Osteocyte (in vitro differentiated cells): ENCODE results near the gene DRC3. TPM values are rescaled to one million over a fixed set of nuclear protein-coding genes. Genes with fewer than 3 reads are reported as not detected.
A peak's percentile ranks its signal among the peaks of the same experiment; 100 is the strongest.

Experiments used
- DNase-seq: peaks from one replicate; pipeline ENCODE4 v3.0.0; 2021; ENCODE audit warnings: mixed read lengths; ENCODE audit not compliant: unreplicated experiment; ENCODE audit errors: extremely low spot score
- H3K27ac Mint-ChIP-seq: one replicate; pipeline ENCODE4 v1.8.0; 2021; ENCODE audit warnings: mild to moderate bottlenecking, mixed read lengths; ENCODE audit not compliant: unreplicated experiment
- H3K27me3 Mint-ChIP-seq: one replicate; pipeline ENCODE4 v1.8.0; 2021; ENCODE audit warnings: mixed read lengths; ENCODE audit not compliant: unreplicated experiment
- H3K36me3 Mint-ChIP-seq: one replicate; pipeline ENCODE4 v1.8.0; 2021; ENCODE audit warnings: mixed read lengths; ENCODE audit not compliant: unreplicated experiment
- H3K4me1 Mint-ChIP-seq: one replicate; pipeline ENCODE4 v1.8.0; 2021; ENCODE audit warnings: mixed read lengths; ENCODE audit not compliant: unreplicated experiment
- H3K4me3 Mint-ChIP-seq: one replicate; pipeline ENCODE4 v1.8.0; 2021; ENCODE audit warnings: mild to moderate bottlenecking, moderate library complexity, mixed read lengths; ENCODE audit not compliant: unreplicated experiment
- H3K9me3 Mint-ChIP-seq: one replicate; pipeline ENCODE4 v1.8.0; 2021; ENCODE audit warnings: mixed read lengths; ENCODE audit not compliant: unreplicated experiment
- CTCF ChIP-seq: fragments of 200-600 bp; sonication (generic); IDR thresholded peaks from 2 replicates; pipeline ENCODE4 v1.5.0; 2021; ENCODE audit warnings: antibody characterized with exemption, mild to moderate bottlenecking, moderate library complexity
- total RNA-seq: library from RNA; stranded (reverse); gene quantifications from 2 replicates; pipeline ENCODE4 v1.2.1, GENCODE V29; 2021

DRC3 gene
- total RNA-seq, 1 donor from 2014 or later, result 2.1 TPM

- TF ChIP-seq CTCF, result no peak
Measured at GRCh38 chr17:18004884-18005305, 32.2 kb downstream of the DRC3 start.

GRCh38 chr17:18005496-18005895 lies 32.8 kb downstream of the DRC3 start:
- Mint-ChIP-seq H3K4me1 (peaks cover 3% of the 10 kb centered on the region), H3K9me3 (peaks cover 5% of the 10 kb centered on the region), H3K36me3 (peaks cover 9% of the 10 kb centered on the region), H3K27ac (no peak overlapping the region), H3K4me3 (no peak overlapping the region), H3K27me3 (no peaks in the 10 kb centered on the region)
- DNase-seq, result no peak
- no peak for TF ChIP-seq CTCF

More at GRCh38 chr17:18004884-18005305, 32.2 kb downstream of the DRC3 start:
- no peaks in the 10 kb centered on the region for H3K27me3 Mint-ChIP-seq
- H3K4me1 Mint-ChIP-seq, result peaks cover 3% of the 10 kb centered on the region
- H3K9me3 Mint-ChIP-seq, result no peaks in the 10 kb centered on the region
- no peak overlapping the region for H3K27ac Mint-ChIP-seq
- no peak for DNase-seq
- peaks cover 5% of the 10 kb centered on the region for H3K36me3 Mint-ChIP-seq
- no peak overlapping the region for H3K4me3 Mint-ChIP-seq

GRCh38 chr17:18006495-18007239 lies 34.0 kb downstream of the DRC3 start:
- H3K27ac Mint-ChIP-seq, result no peak overlapping the region
- H3K9me3 Mint-ChIP-seq, result peaks cover 5% of the 10 kb centered on the region
- no peaks in the 10 kb centered on the region for H3K27me3 Mint-ChIP-seq
- no peak overlapping the region for H3K4me3 Mint-ChIP-seq
- no peak for TF ChIP-seq CTCF
- peaks cover 3% of the 10 kb centered on the region for H3K4me1 Mint-ChIP-seq
- H3K36me3 Mint-ChIP-seq, result peaks cover 10% of the 10 kb centered on the region
- peak; percentile 76 for DNase-seq

- no peak for TF ChIP-seq CTCF
- Mint-ChIP-seq H3K9me3 (peaks cover 5% of the 10 kb centered on the region), H3K4me1 (peaks cover 3% of the 10 kb centered on the region), H3K27ac (peak overlapping the region; percentile 59), H3K4me3 (no peak overlapping the region), H3K27me3 (no peaks in the 10 kb centered on the region), H3K36me3 (peaks cover 12% of the 10 kb centered on the region)
- no peak for DNase-seq
Measured at GRCh38 chr17:18008496-18009268, 36.0 kb downstream of the DRC3 start.
